GM12873 (cell line): ENCODE measurements around the gene GMDS.
A peak's percentile ranks its signal among the peaks of the same experiment; 100 is the strongest.

Source experiments
- CTCF ChIP-seq: IDR thresholded peaks from 2 replicates; pipeline ENCODE4 v1.5.1; 2012; ENCODE audit warnings: low read depth, mild to moderate bottlenecking, moderate library complexity, low read length, control low read depth; ENCODE audit not compliant: insufficient read depth; ENCODE audit errors: missing control alignments

GMDS gene

GRCh38 chr6:2110504-2110903 is 134.9 kb downstream of the GMDS start:
- TF ChIP-seq CTCF: no peak

GRCh38 chr6:2109796-2110195 is 135.6 kb downstream of the GMDS start:
- TF ChIP-seq CTCF: no peak

GRCh38 chr6:2108700-2109306 is 136.6 kb downstream of the GMDS start:
- no peak for TF ChIP-seq CTCF

- TF ChIP-seq CTCF: no peak
Measured at GRCh38 chr6:2104524-2104880, 140.9 kb downstream of the GMDS start.

GRCh38 chr6:2103765-2104523 is 141.5 kb downstream of the GMDS start:
- peak; percentile 59 for TF ChIP-seq CTCF

- no peak for TF ChIP-seq CTCF
Measured at GRCh38 chr6:2102966-2103365, 142.4 kb downstream of the GMDS start.

- TF ChIP-seq CTCF: no peak
Measured at GRCh38 chr6:2102316-2102883, 143.0 kb downstream of the GMDS start.
